ENCODE measurements around the gene UCP3.

DNA sequence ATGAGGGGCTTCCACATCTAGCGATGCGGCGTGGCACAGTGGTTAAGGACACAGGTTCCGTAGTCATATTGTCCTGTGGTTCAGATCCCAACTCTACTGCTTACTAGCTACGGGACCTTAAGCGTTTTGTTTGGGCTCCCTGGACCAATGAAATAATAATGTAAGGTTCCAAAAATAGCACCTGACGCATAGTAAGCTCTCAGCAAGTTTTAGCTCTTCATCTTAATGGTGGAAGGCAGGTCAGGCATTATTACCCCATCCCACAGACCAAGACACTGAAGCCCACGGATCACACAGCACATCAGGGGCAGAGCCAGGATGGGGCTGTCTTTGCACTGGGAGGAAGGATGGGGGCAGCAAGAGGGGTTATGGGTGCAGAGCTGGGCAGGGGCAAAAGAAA is 45.0 kb downstream of the UCP3 start:
- TF ChIP-seq, protein P1, sequence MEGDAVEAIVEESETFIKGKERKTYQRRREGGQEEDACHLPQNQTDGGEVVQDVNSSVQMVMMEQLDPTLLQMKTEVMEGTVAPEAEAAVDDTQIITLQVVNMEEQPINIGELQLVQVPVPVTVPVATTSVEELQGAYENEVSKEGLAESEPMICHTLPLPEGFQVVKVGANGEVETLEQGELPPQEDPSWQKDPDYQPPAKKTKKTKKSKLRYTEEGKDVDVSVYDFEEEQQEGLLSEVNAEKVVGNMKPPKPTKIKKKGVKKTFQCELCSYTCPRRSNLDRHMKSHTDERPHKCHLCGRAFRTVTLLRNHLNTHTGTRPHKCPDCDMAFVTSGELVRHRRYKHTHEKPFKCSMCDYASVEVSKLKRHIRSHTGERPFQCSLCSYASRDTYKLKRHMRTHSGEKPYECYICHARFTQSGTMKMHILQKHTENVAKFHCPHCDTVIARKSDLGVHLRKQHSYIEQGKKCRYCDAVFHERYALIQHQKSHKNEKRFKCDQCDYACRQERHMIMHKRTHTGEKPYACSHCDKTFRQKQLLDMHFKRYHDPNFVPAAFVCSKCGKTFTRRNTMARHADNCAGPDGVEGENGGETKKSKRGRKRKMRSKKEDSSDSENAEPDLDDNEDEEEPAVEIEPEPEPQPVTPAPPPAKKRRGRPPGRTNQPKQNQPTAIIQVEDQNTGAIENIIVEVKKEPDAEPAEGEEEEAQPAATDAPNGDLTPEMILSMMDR (IDR thresholded peaks at IDR 0.05) = no peak
- TF ChIP-seq POLR2A (IDR thresholded peaks at IDR 0.05) = no peak
- no peak for TF ChIP-seq POLR2AphosphoS5 (IDR thresholded peaks at IDR 0.05)

Data from breast epithelium (tissue), 3 donors.